Epithelial cell of proximal tubule (primary cell): ENCODE results near the gene SETBP1. TPM values are rescaled to one million over a fixed set of nuclear protein-coding genes. Genes with fewer than 3 reads are reported as not detected.
A peak's percentile ranks its signal among the peaks of the same experiment; 100 is the strongest.
"Not testable (repeated sequence)": the region's sequence is repeated elsewhere in the genome, so short reads cannot be mapped to it uniquely, and the experiment has no call there.

ENCODE experiments used
- DNase-seq: peaks from one replicate; pipeline ENCODE4 v3.0.0-alpha.2; 2011; ENCODE audit warnings: low read depth
- H3K4me3 ChIP-seq: 2 replicates; pipeline ENCODE4 v1.5.1; 2011; ENCODE audit warnings: low read depth, mild to moderate bottlenecking, low read length
- total RNA-seq: library from RNA; depleted of rRNA; stranded (reverse); fragments of >200 nt; gene quantifications from 2 replicates; pipeline ENCODE4 v1.2.3, GENCODE V29; 2015
- TF ChIP-seq, protein P1 (sequence below): conservative IDR thresholded peaks from 2 replicates; pipeline ENCODE4 v1.5.1; 2012; ENCODE audit warnings: low read depth, mild to moderate bottlenecking, low read length

The SETBP1 gene
- total RNA-seq, 1 donor from 2014 or later = 2.4 TPM

DNA sequence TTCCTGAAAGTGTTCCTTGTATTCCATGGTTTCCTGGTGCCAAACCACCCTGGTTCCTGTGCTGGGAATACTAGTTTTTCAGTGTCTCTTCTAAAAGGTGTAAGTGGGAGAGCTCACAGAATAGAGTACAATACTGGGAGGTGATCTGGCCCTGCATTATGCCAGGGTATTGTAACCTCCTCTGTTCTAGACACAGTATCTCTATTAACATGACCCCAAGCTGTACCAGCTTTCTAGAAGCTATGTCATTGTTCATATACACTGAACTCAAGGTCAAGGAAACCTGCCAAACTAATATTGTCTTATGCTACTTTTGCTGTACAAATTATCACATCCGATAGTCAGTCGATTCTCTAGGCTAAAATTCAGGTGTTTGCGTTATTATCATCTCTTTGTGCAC is 32.7 kb downstream of the SETBP1 start:
- TF ChIP-seq, protein P1, sequence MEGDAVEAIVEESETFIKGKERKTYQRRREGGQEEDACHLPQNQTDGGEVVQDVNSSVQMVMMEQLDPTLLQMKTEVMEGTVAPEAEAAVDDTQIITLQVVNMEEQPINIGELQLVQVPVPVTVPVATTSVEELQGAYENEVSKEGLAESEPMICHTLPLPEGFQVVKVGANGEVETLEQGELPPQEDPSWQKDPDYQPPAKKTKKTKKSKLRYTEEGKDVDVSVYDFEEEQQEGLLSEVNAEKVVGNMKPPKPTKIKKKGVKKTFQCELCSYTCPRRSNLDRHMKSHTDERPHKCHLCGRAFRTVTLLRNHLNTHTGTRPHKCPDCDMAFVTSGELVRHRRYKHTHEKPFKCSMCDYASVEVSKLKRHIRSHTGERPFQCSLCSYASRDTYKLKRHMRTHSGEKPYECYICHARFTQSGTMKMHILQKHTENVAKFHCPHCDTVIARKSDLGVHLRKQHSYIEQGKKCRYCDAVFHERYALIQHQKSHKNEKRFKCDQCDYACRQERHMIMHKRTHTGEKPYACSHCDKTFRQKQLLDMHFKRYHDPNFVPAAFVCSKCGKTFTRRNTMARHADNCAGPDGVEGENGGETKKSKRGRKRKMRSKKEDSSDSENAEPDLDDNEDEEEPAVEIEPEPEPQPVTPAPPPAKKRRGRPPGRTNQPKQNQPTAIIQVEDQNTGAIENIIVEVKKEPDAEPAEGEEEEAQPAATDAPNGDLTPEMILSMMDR = no peak
- H3K4me3 ChIP-seq = no peak overlapping the region
- DNase-seq = no peak

DNA sequence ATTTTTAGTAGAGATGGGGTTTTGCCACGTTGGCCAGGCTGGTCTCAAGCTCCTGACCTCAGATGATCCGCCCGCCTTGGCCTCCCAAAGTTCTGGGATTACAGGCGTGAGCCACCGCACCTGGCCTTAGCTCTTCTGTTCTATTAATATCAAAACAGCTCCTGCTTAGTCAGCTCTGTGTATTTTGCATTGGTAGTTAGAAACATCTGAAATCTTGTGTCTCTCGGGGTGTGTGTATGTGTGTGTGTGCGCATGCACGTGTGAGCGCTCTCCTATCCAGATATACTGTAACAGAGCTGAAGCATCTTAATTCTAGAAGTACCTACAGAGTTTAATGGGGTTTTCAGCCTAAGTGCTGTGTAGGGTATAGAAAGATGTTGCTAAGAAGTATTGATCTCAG is 33.7 kb downstream of the SETBP1 start:
- H3K4me3 ChIP-seq = no peak overlapping the region
- TF ChIP-seq, protein P1 = no peak
- no peak for DNase-seq

DNA sequence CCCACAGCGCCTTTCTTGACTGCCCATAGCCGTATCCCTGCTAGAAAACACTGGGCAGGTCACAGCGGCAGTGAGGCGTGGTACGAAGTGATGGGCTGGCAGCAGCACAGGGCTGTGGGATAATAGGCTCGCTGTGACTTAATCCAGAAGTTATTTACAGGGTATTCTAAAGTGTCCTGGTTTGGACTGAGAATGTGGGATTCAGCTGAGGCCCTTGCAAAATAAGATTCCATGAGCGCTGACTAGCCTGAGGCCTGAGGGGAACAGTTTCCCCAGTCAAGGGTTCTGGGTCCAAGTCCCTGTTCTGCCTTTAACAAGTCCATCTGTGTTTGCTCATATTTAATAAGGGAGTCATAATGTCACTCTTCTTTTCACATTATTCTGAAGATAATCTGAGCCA is 34.6 kb downstream of the SETBP1 start:
- TF ChIP-seq, protein P1 = no peak

DNA sequence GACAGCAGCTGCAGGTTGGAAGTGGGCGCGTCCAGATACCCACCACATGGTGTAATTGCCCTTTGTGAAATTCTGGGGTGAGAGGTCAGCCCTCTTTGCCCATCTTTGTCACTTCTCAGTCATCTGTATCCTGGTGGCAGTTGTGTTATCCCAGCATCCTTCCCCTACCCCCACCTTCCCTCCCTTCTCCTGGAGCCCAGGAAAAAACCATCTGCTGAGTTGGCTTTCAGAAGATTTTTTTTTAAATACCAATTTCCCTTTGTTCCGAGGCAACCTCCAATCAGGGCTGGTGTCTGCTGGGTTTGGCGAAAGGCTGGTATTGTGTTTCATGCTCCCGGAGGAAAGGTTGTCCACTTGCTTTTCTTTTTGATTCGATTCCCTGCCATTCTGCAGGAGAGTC is 35.2 kb downstream of the SETBP1 start:
- no peak for DNase-seq
- TF ChIP-seq, protein P1 = no peak
- H3K4me3 ChIP-seq = no peak overlapping the region

More for the DNA sequence above, 34.6 kb downstream of the SETBP1 start:
- peak; percentile 92 for DNase-seq
- no peak overlapping the region for H3K4me3 ChIP-seq

DNA sequence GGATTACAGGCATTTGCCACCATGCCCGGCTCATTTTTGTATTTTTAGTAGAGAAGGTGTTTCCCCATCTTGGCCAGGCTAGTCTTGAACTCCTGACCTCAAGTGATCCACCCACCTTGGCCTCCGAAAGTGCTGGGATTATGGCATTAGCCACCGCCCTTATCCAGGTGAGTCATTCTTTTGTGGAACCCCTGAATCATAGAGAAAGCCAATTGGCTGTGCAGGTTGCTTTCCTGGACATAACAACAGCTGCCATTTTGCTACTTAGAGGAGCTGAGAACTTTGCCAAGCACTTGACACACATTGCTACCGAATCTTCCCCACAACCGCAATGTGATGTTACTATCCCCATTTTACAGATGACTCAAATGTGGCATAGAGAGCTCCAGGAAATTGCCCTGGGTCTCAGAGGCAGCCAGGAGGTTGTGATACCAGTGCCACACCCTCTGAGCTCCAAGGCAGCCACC is 36.0 kb downstream of the SETBP1 start:
- TF ChIP-seq, protein P1 = no peak
- H3K4me3 ChIP-seq = no peak overlapping the region

DNA sequence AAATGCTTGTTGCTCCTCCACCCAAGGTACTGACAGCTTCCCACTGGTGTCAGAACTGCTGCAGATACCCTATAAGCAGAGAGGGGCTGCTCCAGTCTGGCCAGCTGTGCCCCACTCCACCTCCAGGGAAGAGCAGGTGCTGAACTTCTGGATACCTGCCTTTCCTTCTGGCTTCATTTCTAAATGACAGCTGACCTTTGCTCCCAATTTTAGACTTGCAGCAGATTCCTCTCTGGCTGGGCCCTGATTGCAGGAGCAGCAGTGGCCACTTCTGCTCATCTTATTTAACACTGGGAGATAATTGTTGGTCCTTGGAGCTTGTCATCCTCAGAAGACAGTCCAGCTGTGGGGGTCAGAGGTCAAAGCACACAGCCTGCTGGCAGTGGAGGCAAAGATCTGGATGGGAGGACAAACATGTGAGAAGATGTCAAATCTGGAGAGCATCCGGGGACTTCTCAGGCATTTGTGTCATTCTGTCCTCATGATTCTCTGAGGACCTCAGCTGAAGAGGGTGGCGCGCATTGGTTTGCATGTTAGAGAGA is 38.9 kb downstream of the SETBP1 start:
- DNase-seq = no peak
- TF ChIP-seq, protein P1 = no peak
- no peak overlapping the region for H3K4me3 ChIP-seq

More for the DNA sequence above, 36.0 kb downstream of the SETBP1 start:
- DNase-seq = no peak

DNA sequence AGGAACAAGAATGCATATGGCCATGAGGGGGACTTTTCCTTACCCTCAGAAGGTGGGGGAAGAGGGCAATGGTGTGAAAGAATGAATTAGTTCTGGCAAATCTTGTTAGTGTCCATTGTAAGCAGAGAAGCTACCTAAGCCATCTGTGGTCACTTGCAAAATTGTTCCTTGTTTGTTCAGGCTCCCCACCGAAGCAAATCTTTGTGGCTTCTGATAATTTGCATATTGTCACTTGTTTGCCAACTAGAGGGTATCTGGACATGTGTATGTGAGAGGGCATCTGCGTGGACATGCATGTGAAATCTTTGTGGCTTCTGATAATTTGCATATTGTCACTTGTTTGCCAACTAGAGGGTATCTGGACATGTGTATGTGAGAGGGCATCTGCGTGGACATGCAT is 41.1 kb downstream of the SETBP1 start:
- H3K4me3 ChIP-seq, DNase-seq: not testable (repeated sequence)
